NT2/D1 (cell line): ENCODE results near the gene SLC16A13.

Source experiments
- SUZ12 ChIP-seq: IDR thresholded peaks from 2 replicates; pipeline ENCODE4 v1.6.1; 2011; ENCODE audit not compliant: insufficient read length, insufficient read depth; ENCODE audit errors: extremely low read depth
- ZNF274 ChIP-seq: IDR thresholded peaks from 2 replicates; pipeline ENCODE4 v1.6.1; 2011; ENCODE audit warnings: mild to moderate bottlenecking, low read depth, low read length

GRCh38 chr17:7041607-7042500, 6.0 kb downstream of the SLC16A13 start:
- TF ChIP-seq SUZ12, result no peak
- TF ChIP-seq ZNF274, result no peak
